Activated T-helper 17 cell treated with anti-CD3 and anti-CD28 coated beads, Interleukin-2, amount 50 U/mL, for 72 hours (primary cell): ENCODE results near the gene AIF1. TPM values are rescaled to one million over a fixed set of nuclear protein-coding genes. Genes with fewer than 3 reads are reported as not detected.
A peak's percentile ranks its signal among the peaks of the same experiment; 100 is the strongest.

Experiments
- ATAC-seq: fragments of 150-1000 bp; cut with Tn5 transposase; replicated peaks from 2 replicates; pipeline ENCODE4 v1.10.0; 2021; ENCODE audit warnings: mild to moderate bottlenecking, moderate library complexity
- H3K27ac Mint-ChIP-seq: one replicate; pipeline ENCODE4 v1.8.0; 2022; ENCODE audit warnings: mixed read lengths
- H3K27me3 Mint-ChIP-seq: one replicate; pipeline ENCODE4 v1.8.0; 2022; ENCODE audit warnings: mixed read lengths
- H3K36me3 Mint-ChIP-seq: one replicate; pipeline ENCODE4 v1.8.0; 2022; ENCODE audit warnings: low read depth, mild to moderate bottlenecking, mixed read lengths
- H3K4me1 Mint-ChIP-seq: one replicate; pipeline ENCODE4 v1.8.0; 2022; ENCODE audit warnings: mixed read lengths
- H3K4me3 Mint-ChIP-seq: one replicate; pipeline ENCODE4 v1.8.0; 2022; ENCODE audit warnings: mild to moderate bottlenecking, mixed read lengths
- H3K9me3 Mint-ChIP-seq: one replicate; pipeline ENCODE4 v1.8.0; 2022; ENCODE audit warnings: mixed read lengths
- total RNA-seq, 2 donors: library from RNA; stranded (reverse); gene quantifications; one replicate each; pipeline ENCODE4 v1.2.3, GENCODE V29; 2022

The AIF1 gene
- total RNA-seq, 2 donors from 2014 or later, result 9.1 to 15.5 TPM

DNA sequence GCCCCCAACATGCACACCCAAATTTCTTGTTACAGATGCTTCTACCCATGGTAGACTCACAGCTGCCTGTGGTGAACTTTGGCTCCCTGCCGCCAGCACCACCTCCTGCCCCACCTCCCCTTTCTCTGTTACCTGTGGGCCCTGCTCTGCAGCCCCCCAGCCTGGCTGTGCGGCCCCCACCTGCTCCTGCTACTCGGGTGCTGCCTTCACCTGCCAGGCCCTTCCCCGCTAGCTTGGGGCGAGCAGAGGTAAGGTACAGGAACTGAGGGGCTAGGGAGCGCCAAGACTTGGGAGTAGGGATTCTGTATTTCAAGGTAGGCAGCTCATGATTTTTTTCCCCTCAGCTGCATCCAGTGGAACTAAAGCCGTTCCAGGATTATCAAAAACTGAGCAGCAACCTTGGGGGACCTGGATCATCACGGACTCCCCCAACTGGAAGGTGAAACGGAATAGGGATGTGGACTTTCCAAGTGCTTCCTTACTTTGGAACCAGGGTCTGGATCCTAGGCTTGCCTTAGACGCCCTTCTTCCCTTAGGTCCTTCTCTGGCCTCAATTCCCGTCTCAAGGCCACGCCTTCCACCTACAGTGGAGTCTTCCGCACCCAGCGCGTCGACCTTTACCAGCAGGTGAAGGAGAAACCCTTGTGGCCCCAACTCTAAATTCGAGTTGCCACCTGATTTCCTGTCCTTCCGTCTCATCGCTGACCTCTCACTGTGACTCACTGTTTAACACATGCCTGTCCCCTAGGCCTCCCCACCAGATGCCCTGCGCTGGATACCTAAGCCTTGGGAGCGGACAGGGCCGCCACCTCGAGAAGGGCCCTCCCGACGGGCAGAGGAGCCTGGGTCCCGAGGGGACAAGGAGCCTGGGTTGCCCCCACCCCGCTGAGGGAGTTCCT lies 21.9 kb downstream of the AIF1 start:
- peak overlapping the region; percentile 52 for H3K27ac Mint-ChIP-seq
- no peak overlapping the region for H3K4me3 Mint-ChIP-seq
- H3K27me3 Mint-ChIP-seq, result no peaks in the 10 kb centered on the region
- peaks cover 100% of the 10 kb centered on the region for H3K36me3 Mint-ChIP-seq
- peaks cover 13% of the 10 kb centered on the region for H3K4me1 Mint-ChIP-seq
- no peaks in the 10 kb centered on the region for H3K9me3 Mint-ChIP-seq
- no peak for ATAC-seq

DNA sequence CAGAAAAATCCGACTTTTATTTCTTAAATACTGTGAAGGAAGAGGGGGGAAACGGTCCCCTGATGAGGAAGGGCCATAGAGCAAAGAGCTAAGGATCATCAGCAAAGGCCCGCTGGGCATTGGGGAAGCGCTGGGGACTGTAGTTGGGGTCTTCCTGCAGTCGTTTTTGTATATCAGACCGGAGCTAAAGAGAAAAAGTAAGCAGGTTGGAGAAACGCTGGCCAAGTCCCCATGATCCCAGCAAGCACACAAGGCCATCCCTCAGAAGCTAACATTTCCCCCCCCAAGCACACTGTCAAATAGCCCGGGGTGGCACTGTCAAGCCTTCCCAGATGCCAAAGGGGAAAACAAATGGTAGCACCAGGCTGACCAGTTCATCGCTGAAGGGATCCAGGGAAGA lies 24.0 kb downstream of the AIF1 start:
- H3K36me3 Mint-ChIP-seq, result peaks cover 100% of the 10 kb centered on the region
- no peak for ATAC-seq
- no peaks in the 10 kb centered on the region for H3K27me3 Mint-ChIP-seq
- H3K9me3 Mint-ChIP-seq, result no peaks in the 10 kb centered on the region
- no peak overlapping the region for H3K4me3 Mint-ChIP-seq
- no peak overlapping the region for H3K27ac Mint-ChIP-seq
- H3K4me1 Mint-ChIP-seq, result peaks cover 10% of the 10 kb centered on the region

DNA sequence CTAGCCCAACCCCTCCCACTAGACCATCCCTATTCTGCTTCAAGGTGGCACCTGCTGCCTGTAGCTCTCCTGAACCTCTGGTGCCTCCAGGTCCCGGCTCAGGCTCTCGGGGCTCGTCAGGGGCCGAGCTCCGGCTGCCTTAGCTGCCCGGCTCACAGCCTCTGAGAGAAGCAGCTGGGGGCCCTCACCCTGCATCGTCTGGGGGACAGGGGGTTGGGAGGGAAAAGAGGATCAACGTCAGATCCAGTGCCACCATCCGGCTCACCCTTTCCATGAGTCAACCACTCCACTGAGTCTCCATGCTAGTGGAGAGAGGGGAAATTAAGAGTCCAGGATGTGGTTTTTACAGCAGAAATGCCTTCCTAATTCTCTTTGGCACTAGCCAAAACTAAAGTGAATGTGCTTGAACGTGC lies 24.4 kb downstream of the AIF1 start:
- H3K27ac Mint-ChIP-seq, result peak overlapping the region; percentile 89
- H3K4me1 Mint-ChIP-seq, result peaks cover 9% of the 10 kb centered on the region
- H3K27me3 Mint-ChIP-seq, result no peaks in the 10 kb centered on the region
- peaks cover 99% of the 10 kb centered on the region for H3K36me3 Mint-ChIP-seq
- ATAC-seq, result peak; percentile 80
- peak overlapping the region; percentile 54 for H3K4me3 Mint-ChIP-seq
- H3K9me3 Mint-ChIP-seq, result no peaks in the 10 kb centered on the region

DNA sequence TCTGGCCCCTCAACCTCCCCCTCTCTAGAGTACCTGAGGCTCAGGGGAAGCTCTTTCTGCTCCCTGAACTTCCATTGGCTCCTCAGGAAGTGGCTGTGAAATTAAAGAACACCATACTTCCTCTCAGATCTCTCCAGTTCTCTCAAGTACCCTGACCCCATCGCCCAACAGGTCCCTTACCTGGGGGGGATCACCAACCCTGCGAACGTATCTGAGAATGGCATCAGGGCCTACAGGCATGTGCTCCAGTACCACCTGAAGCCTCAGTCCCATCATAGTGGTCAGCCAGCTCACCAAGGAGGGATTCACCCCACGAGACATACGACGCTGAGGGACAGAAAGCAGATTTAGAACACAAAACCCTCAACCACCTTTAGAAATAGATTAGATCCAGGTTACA lies 25.6 kb downstream of the AIF1 start:
- no peak for ATAC-seq
- Mint-ChIP-seq H3K27ac (peak overlapping the region; percentile 89), H3K4me3 (peak overlapping the region; percentile 54), H3K9me3 (no peaks in the 10 kb centered on the region), H3K27me3 (no peaks in the 10 kb centered on the region), H3K4me1 (peaks cover 9% of the 10 kb centered on the region), H3K36me3 (peaks cover 99% of the 10 kb centered on the region)

DNA sequence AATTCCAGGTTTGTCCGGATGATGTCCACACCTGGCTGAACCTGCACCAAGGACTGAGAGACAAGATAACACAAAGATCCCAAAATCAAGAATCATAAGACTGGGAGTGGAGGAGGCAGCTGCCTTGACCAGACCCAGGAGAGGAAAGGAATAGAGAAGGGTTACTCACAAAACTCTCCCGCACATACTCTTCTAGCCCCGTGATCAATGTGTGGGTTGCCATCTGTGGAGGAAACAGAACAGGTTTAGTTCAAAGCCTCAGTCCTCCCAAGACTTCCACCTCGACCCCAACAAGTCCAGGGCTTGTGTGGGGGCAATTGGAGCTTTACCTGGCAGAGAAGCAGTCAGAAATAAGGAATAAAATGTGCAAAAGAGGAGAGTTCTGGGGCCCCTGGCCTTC lies 26.3 kb downstream of the AIF1 start:
- Mint-ChIP-seq H3K27me3 (no peaks in the 10 kb centered on the region), H3K4me3 (no peak overlapping the region), H3K27ac (peak overlapping the region; percentile 89), H3K36me3 (peaks cover 99% of the 10 kb centered on the region), H3K4me1 (peaks cover 9% of the 10 kb centered on the region), H3K9me3 (no peaks in the 10 kb centered on the region)
- no peak for ATAC-seq

DNA sequence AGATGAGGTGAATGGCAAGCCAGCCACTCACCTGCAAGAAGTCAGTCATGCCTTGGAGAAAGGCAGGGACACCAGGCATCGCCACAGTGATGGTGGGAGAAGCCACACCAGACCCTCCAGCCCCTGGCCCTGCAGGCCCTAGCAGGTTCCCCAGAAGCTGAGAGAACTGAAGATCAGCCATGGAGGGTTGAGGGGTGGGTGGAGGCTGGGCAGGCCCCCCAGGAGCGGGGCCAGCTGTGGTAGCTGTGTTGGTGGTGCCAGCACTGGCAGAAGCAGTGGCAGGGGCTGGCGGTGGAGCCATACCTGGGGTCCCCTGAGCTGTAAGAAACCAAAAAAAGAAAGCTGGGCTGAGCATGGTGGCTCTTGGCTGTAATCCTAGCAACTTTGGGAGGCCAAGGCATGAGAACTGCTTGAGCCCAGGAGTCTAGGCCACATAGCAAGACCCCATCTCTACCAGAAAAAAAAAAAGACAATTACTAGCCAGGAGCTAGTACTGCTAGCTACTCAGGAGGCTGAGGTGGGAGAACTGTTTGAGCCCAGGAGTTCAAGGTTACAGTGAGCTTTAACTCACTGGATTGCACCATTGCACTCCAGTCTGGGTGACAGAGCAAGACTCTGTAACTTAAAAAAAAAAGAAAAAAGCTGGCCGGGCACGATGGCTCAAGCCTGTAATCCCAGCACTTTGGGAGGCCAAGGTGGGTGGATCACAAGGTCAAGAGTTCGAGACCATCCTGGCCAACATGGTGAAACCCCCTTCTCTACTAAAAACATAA lies 27.9 kb downstream of the AIF1 start:
- ATAC-seq, result no peak
- H3K27ac Mint-ChIP-seq, result no peak overlapping the region
- no peaks in the 10 kb centered on the region for H3K9me3 Mint-ChIP-seq
- no peaks in the 10 kb centered on the region for H3K27me3 Mint-ChIP-seq
- peaks cover 9% of the 10 kb centered on the region for H3K4me1 Mint-ChIP-seq
- no peak overlapping the region for H3K4me3 Mint-ChIP-seq
- H3K36me3 Mint-ChIP-seq, result peaks cover 99% of the 10 kb centered on the region

DNA sequence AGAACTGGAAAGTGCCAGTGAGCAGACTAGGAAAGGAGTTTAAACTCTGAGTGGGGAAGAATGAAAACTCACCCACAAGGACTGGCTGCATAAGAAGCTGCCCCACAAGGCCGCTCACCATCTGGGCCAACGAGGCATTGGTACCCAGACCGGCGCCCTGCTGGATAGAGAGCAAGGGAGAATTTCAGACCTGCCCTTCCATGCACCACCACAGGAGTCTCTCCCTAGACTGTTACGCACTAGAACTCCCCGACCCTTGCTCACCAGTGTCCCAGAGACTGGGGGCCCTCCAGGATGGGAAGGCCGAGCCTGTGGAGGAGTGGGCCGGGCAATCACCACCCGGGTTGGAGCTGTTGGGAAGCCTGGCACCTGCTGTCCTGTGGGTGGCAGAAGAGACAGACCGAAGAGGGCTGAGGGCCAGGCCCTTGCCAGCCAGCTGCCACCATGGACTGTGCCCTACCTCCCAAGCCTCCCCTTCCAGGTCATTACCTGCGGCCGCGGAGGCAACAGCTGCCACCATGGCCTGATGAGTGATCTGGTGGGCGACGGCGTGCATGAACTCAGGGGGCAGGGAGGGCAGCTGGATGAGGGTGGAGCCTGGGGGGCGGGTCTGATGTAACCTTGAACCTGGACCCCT lies 28.9 kb downstream of the AIF1 start:
- no peak for ATAC-seq
- Mint-ChIP-seq H3K27ac (no peak overlapping the region), H3K27me3 (no peaks in the 10 kb centered on the region), H3K36me3 (peaks cover 99% of the 10 kb centered on the region), H3K4me3 (no peak overlapping the region), H3K4me1 (peaks cover 9% of the 10 kb centered on the region), H3K9me3 (no peaks in the 10 kb centered on the region)

DNA sequence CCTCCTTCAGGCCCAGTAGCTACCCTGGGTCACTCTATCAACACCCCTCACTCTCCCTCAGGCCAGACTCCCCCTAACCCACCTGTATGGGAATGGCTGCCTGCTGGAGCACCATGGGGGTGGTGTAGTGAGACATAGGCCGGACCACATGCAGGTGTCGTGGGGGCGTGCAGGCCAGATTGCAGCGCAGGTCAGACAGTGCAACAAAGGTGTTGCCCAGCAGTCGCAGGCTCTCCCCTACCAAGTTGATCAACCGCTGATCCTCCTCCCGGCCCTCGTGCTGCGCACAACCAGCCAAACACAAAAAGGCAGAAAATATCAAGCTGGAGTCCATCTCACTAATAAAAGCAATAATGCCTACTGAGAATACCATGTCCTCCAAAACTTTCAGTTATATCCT lies 30.3 kb downstream of the AIF1 start:
- Mint-ChIP-seq H3K9me3 (no peaks in the 10 kb centered on the region), H3K4me1 (peaks cover 9% of the 10 kb centered on the region), H3K4me3 (no peak overlapping the region), H3K27me3 (no peaks in the 10 kb centered on the region), H3K27ac (peak overlapping the region; percentile 11), H3K36me3 (peaks cover 99% of the 10 kb centered on the region)
- no peak for ATAC-seq

DNA sequence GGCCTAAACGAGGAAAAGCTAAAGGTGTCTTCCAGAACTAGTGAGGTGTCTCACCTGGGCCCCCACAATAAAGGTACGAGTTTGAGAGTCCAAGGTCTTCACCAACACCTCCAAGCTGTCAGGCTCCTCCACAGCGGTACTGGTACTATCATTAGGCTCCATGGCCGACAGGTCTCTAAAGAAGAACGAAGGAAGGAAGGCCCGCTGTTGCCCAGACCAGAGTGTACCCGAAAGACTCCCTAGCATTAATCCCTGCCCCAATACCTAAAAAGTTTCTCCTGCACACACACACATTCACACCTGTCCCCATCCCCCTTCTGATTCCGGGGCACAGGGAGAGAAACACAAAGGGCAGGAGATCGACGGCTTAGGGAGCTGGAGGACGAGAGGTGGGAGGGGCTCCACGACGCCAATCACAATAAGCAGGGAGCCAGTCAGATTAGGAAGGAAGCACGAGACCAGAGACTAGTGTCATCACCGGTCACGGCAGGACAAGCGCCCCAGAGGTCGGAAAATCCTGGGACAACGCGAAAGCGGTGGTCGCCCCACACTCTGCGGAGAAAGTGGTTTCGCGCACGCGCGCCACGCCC lies 36.7 kb downstream of the AIF1 start:
- Mint-ChIP-seq H3K4me3 (peak overlapping the region; percentile 98), H3K36me3 (peaks cover 80% of the 10 kb centered on the region), H3K4me1 (peaks cover 19% of the 10 kb centered on the region), H3K9me3 (no peaks in the 10 kb centered on the region), H3K27ac (peak overlapping the region; percentile 99), H3K27me3 (no peaks in the 10 kb centered on the region)
- ATAC-seq, result peak; percentile 72

DNA sequence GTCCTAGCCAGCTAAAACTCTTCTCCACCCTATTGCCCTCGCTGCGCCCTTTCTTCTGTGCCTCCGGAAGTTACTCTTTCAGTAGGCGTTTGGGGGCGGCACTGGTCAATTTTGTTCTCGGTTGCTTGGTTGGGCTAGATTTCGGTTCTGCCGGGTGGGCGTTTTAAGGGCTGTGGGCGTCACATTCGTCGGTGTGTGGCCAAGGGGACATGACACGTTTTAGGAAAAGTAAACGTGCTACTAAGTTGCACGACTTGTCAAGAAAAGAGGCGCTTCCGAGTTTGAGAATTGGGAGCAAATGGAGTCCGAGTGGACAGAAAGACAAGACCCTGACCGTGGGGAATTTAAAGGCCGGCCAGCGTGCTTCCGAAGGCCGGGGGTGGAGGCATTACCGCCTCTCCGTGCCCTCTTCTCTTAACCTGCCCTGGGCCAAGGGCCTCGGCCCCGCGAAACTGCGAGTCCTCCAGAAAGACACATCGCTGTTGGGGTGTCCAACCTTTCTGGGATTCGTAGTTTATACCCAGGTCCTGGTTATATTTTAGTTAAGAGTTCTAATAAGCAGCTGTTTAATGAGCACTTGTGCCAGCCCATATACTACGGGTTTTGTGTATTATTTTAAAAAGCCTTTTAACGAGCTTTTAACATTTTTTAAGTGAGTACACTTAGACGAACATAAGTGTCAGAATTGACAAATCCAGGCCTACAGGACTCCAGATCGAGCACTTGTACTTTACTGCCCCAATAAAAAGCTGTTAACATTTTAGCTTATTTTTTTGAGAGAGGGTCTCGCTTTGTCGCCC lies 38.1 kb downstream of the AIF1 start:
- peaks cover 77% of the 10 kb centered on the region for H3K36me3 Mint-ChIP-seq
- no peaks in the 10 kb centered on the region for H3K9me3 Mint-ChIP-seq
- peaks cover 26% of the 10 kb centered on the region for H3K4me1 Mint-ChIP-seq
- H3K27ac Mint-ChIP-seq, result peak overlapping the region; percentile 99
- ATAC-seq, result peak; percentile 65
- H3K27me3 Mint-ChIP-seq, result no peaks in the 10 kb centered on the region
- H3K4me3 Mint-ChIP-seq, result peak overlapping the region; percentile 98

DNA sequence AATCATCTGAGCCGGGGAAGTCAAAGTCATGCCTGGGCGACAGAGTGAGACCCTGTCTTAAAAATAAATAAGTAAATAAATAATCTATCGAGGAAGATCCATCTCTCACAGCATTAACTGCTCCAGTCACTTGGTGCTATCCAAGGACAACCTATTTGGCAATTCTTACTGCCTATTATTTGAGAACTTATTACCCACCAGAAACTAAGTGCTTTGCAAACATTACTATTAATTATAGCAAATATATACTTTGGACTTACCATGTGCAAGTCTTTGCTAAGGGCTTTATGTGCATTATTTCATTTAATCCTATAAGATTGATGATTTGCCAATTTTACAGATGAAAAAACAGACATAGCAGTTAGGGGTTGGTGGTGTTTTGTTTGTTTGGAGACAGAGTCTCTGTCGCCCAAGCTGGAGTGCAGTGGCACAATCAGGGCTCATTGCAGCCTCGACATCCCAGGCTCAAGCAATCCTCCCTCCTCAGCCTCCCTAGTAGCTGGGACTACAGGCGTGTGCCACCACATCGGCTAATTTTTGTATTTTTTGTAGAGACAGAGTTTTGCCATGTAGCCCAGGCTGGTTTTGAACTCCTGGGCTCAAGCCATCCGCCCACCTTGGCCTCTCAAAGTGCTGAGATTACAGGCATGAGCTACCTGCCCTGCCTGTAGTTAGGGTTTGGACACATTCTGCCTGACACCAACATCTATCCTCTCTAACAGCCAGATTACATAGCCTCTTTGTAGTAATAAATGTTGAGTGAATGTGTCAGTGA lies 39.7 kb downstream of the AIF1 start:
- H3K4me1 Mint-ChIP-seq, result peaks cover 27% of the 10 kb centered on the region
- H3K4me3 Mint-ChIP-seq, result no peak overlapping the region
- H3K27me3 Mint-ChIP-seq, result no peaks in the 10 kb centered on the region
- no peak for ATAC-seq
- H3K27ac Mint-ChIP-seq, result no peak overlapping the region
- H3K36me3 Mint-ChIP-seq, result peaks cover 77% of the 10 kb centered on the region
- H3K9me3 Mint-ChIP-seq, result no peaks in the 10 kb centered on the region

DNA sequence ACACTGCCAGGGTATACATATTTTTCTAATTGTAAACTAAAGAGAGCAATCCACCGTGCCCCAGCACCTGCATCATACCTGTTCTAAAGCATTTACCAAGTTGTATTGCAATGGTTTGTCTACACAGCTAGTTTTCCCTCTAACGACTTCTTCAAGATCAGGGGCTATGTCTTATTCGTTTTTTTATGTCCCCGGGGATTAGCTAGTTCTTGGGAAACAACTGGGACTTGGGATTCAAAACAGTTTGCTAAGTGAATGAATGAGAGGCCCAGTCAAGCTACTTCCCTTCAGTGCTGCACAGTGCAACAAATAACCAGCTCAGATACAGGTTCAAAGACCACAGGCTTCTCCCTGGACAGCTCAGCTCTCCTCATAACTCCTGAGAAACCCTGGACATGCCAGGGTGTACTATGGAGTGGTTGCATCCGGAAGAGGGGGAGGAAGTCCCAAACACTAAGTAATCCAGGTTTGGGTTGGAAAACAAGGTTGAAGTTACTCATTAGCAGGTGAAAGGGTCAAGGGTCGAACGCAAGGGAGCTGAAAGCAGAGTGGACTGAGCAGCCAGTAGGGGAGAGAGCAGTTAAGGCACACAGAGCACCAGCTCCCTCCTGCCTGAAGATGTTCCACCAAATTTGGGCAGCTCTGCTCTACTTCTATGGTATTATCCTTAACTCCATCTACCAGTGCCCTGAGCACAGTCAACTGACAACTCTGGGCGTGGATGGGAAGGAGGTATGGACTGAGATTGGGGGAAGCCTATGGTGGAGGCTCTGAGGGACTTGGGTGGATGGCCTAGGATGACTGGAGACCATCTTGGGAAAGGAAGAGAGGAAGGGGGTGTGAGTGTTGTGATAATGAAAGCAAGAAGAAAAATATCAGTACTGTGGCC lies 40.6 kb downstream of the AIF1 start, which contains the start of gene APOM:
Gene APOM, plus strand, starts transcription at position 546 of the 889 bp plus-strand sequence. Its CDS starts 73 bp downstream, at position 619.
- H3K36me3 Mint-ChIP-seq, result peaks cover 76% of the 10 kb centered on the region
- no peaks in the 10 kb centered on the region for H3K27me3 Mint-ChIP-seq
- no peak within 1 kb of the TSS for H3K4me3 Mint-ChIP-seq
- H3K4me1 Mint-ChIP-seq, result peaks cover 27% of the 10 kb centered on the region
- no peaks in the 10 kb centered on the region for H3K9me3 Mint-ChIP-seq
- ATAC-seq, result no peak
- H3K27ac Mint-ChIP-seq, result peak within 1 kb of the TSS; percentile 4
